Esophagus squamous epithelium (tissue), 5 donors: ENCODE results near the gene ZDHHC20. TPM values are rescaled to one million over a fixed set of nuclear protein-coding genes. Genes with fewer than 3 reads are reported as not detected.
A peak's percentile ranks its signal among the peaks of the same experiment; 100 is the strongest.

Source experiments
- DNase-seq: peaks from one replicate; lab custom pipeline; 2025; lab: John Stamatoyannopoulos, UW
- H3K27ac ChIP-seq, 4 donors: fragments of 200-600 bp; sonication (generic); one replicate each; pipeline ENCODE4 v1.5.1; 2016 to 2019; ENCODE audit warnings: mild to moderate bottlenecking in 1 of 4
- H3K27me3 ChIP-seq, 4 donors: fragments of 200-600 bp; sonication (generic); 1 replicate in 3 of 4; 2 replicates in 1 of 4; pipeline versions ENCODE4 v1.5.1 to v1.6.0; 2017 to 2021; ENCODE audit warnings: antibody characterized with exemption in 1 of 4
- H3K36me3 ChIP-seq, 3 donors: fragments of 200-600 bp; sonication (generic); one replicate each; pipeline ENCODE4 v1.5.1; 2016 to 2019
- H3K4me1 ChIP-seq, 3 donors: fragments of 200-600 bp; sonication (generic); one replicate each; pipeline ENCODE4 v1.5.1; 2017 to 2019
- H3K4me3 ChIP-seq, 4 donors: fragments of 200-600 bp; sonication (generic); 1 replicate in 3 of 4; 2 replicates in 1 of 4; pipeline ENCODE4 v1.5.1; 2016 to 2019; ENCODE audit warnings: mild to moderate bottlenecking in 2 of 4, moderate library complexity in 1 of 4
- H3K9me3 ChIP-seq, 3 donors: fragments of 200-600 bp; sonication (generic); one replicate each; pipeline ENCODE4 v1.5.1; 2016 to 2019
- POLR2A ChIP-seq, 4 donors: fragments of 450-650 bp; IDR thresholded peaks; one replicate each; pipeline ENCODE4 v1.6.1; 2017; ENCODE audit warnings: antibody characterized with exemption in 4 of 4, mild to moderate bottlenecking in 4 of 4, moderate library complexity in 3 of 4
- WGBS, 2 donors: methylation state at CpG; one replicate each; pipeline ENCODE4 v1.1.5; 2018; 5-methylcytosine and 5-hydroxymethylcytosine counted together
- intact Hi-C: fragments of 100-400 bp; cut with DNase I; formaldehyde crosslinking; loops from one replicate; pipeline ENCODE4 v1.15.0; 2022
- total RNA-seq, 4 donors: library from RNA; depleted of rRNA; stranded (reverse); fragments of >200 nt; gene quantifications; one replicate each; pipeline ENCODE4 v1.1.0, GENCODE V29; 2016
- TF ChIP-seq, protein P1 (sequence below), 6 experiments: fragments of 450-650 bp in 4 of 6; fragments of 200-600 bp in 2 of 6; sonication (generic) in 2 of 6; IDR thresholded peaks; one replicate each; pipeline ENCODE4 v1.5.1; 2016 to 2019; ENCODE audit warnings: antibody characterized with exemption in 6 of 6, mild to moderate bottlenecking in 4 of 6, moderate library complexity in 4 of 6
- donor health status: DM: yes; HTN: yes; CAD: no.

Gene ZDHHC20
- total RNA-seq, 4 donors from 2014 or later, result 64.0 to 83.9 (median 74.9) TPM

GRCh38 chr13:21330126-21330861, 128.8 kb downstream of the ZDHHC20 start:
- DNase-seq, result no peak
- Histone ChIP-seq H3K27me3 (no peaks in the 10 kb centered on the region), H3K36me3 (no peaks in the 10 kb centered on the region), H3K4me3 (no peak overlapping the region), H3K9me3 (no peaks in the 10 kb centered on the region), H3K4me1 (peaks cover 0 to 9% (median 0%) of the 10 kb centered on the region in 3 donors), H3K27ac (no peak overlapping the region)
- WGBS, 2 donors, result 67% methylated on average over 7 to 8 of the region's 8 CpGs
- TF ChIP-seq POLR2A (IDR thresholded peaks at IDR 0.05), result no peak
- TF ChIP-seq, protein P1, sequence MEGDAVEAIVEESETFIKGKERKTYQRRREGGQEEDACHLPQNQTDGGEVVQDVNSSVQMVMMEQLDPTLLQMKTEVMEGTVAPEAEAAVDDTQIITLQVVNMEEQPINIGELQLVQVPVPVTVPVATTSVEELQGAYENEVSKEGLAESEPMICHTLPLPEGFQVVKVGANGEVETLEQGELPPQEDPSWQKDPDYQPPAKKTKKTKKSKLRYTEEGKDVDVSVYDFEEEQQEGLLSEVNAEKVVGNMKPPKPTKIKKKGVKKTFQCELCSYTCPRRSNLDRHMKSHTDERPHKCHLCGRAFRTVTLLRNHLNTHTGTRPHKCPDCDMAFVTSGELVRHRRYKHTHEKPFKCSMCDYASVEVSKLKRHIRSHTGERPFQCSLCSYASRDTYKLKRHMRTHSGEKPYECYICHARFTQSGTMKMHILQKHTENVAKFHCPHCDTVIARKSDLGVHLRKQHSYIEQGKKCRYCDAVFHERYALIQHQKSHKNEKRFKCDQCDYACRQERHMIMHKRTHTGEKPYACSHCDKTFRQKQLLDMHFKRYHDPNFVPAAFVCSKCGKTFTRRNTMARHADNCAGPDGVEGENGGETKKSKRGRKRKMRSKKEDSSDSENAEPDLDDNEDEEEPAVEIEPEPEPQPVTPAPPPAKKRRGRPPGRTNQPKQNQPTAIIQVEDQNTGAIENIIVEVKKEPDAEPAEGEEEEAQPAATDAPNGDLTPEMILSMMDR (IDR thresholded peaks at IDR 0.05), result no peak
- intact Hi-C loops, result no loop called here

- Histone ChIP-seq H3K27ac (no peak overlapping the region), H3K9me3 (no peaks in the 10 kb centered on the region), H3K27me3 (no peaks in the 10 kb centered on the region), H3K4me3 (no peak overlapping the region), H3K36me3 (no peaks in the 10 kb centered on the region), H3K4me1 (peaks cover 0 to 9% (median 0%) of the 10 kb centered on the region in 3 donors)
- intact Hi-C loops, result no loop called here
- TF ChIP-seq, protein P1 (IDR thresholded peaks at IDR 0.05), result no peak
- no peak for TF ChIP-seq POLR2A (IDR thresholded peaks at IDR 0.05)
- no peak for DNase-seq
- WGBS, 2 donors, result 77 to 84% methylated on average over 5 of the region's 6 CpGs
Observed at GRCh38 chr13:21328836-21329477, 130.1 kb downstream of the ZDHHC20 start.

- no peak overlapping the region for H3K27ac ChIP-seq
- DNase-seq, result no peak
- peaks cover 0 to 9% (median 0%) of the 10 kb centered on the region in 3 donors for H3K4me1 ChIP-seq
- no peaks in the 10 kb centered on the region for H3K9me3 ChIP-seq
- no peak overlapping the region for H3K4me3 ChIP-seq
- H3K27me3 ChIP-seq, result no peaks in the 10 kb centered on the region
- H3K36me3 ChIP-seq, result no peaks in the 10 kb centered on the region
- WGBS, 2 donors, result 67 to 84% methylated on average over 3 of the region's 6 CpGs
- TF ChIP-seq POLR2A (IDR thresholded peaks at IDR 0.05), result no peak
- TF ChIP-seq, protein P1 (IDR thresholded peaks at IDR 0.05), result no peak
- intact Hi-C loops, result no loop called here
Observed at GRCh38 chr13:21328201-21328600, 130.9 kb downstream of the ZDHHC20 start.

- Histone ChIP-seq H3K27ac (no peak overlapping the region), H3K4me3 (peak overlapping the region; percentile 23 to 71 (median 44)), H3K9me3 (no peaks in the 10 kb centered on the region), H3K27me3 (no peaks in the 10 kb centered on the region), H3K4me1 (peaks cover 0 to 9% (median 0%) of the 10 kb centered on the region in 3 donors), H3K36me3 (no peaks in the 10 kb centered on the region)
- WGBS, 2 donors, result 23 to 41% methylated on average over 9 to 26 of the region's 52 CpGs
- intact Hi-C loops, result no loop called here
- DNase-seq, result no peak
- TF ChIP-seq, protein P1 (IDR thresholded peaks at IDR 0.05), result no peak
- no peak for TF ChIP-seq POLR2A (IDR thresholded peaks at IDR 0.05)
Observed at GRCh38 chr13:21326155-21327031, 132.7 kb downstream of the ZDHHC20 start.
